H1 (cell line): ENCODE measurements around the gene GRK5.

Source experiments
- CHD2 ChIP-seq: IDR thresholded peaks from 2 replicates; pipeline ENCODE4 v1.6.1; 2012; ENCODE audit warnings: low read length, improper control_type of control experiment
- CREB1 ChIP-seq: IDR thresholded peaks from 2 replicates; pipeline ENCODE4 v1.6.1; 2012; ENCODE audit warnings: inconsistent platforms
- EZH2 ChIP-seq: fragments of 200-600 bp; sonication (generic); IDR thresholded peaks from 2 replicates; pipeline ENCODE4 v1.7.1; 2012; ENCODE audit warnings: low read depth, mild to moderate bottlenecking, moderate library complexity, low read length, inconsistent platforms; ENCODE audit not compliant: severe bottlenecking
- HDAC2 ChIP-seq, 2 experiments: fragments of 300-600 bp in 1 of 2; sonication (generic) in 1 of 2; IDR thresholded peaks; 2 replicates each; pipeline ENCODE4 v1.6.1; 2011 to 2012; ENCODE audit warnings: low read depth in 2 of 2, low read length in 2 of 2, mild to moderate bottlenecking in 2 of 2, moderate library complexity in 2 of 2, borderline replicate concordance in 1 of 2, inconsistent platforms in 1 of 2
- JUN ChIP-seq: IDR thresholded peaks from 2 replicates; pipeline ENCODE4 v1.6.1; 2011; ENCODE audit warnings: low read depth, mild to moderate bottlenecking, improper control_type of control experiment, low read length
- KDM1A ChIP-seq: fragments of 200-600, 300-600 bp; sonication (generic); IDR thresholded peaks from 2 replicates; pipeline ENCODE4 v1.7.1; 2016; ENCODE audit warnings: mild to moderate bottlenecking, low read length, borderline replicate concordance
- POLR2A ChIP-seq, 2 experiments: IDR thresholded peaks; 1 replicate in 1 of 2; 2 replicates in 1 of 2; pipeline ENCODE4 v1.6.1; 2011; ENCODE audit warnings: low read depth in 2 of 2, low read length in 2 of 2, mild to moderate bottlenecking in 2 of 2; ENCODE audit errors: control extremely low read depth in 1 of 2
- POLR2AphosphoS5 ChIP-seq: IDR thresholded peaks from 2 replicates; pipeline ENCODE4 v1.6.1; 2011; ENCODE audit warnings: low read depth, low read length
- SIN3A ChIP-seq, 2 experiments: IDR thresholded peaks in 1 of 2; conservative IDR thresholded peaks in 1 of 2; 2 replicates each; pipeline ENCODE4 v1.6.1; 2011 to 2012; ENCODE audit warnings: low read length in 2 of 2, improper control_type of control experiment in 1 of 2, low read depth in 1 of 2, mild to moderate bottlenecking in 1 of 2
- TCF12 ChIP-seq: IDR thresholded peaks from 2 replicates; pipeline ENCODE4 v1.6.1; 2011; ENCODE audit warnings: low read depth, mild to moderate bottlenecking, low read length
- TF ChIP-seq, protein P1 (sequence below), 3 experiments: IDR thresholded peaks; 1 replicate in 2 of 3; 2 replicates in 1 of 3; pipeline versions ENCODE4 v1.5.1 to v1.6.1; 2011; ENCODE audit warnings: low read length in 3 of 3, mild to moderate bottlenecking in 3 of 3, inconsistent platforms in 2 of 3, low read depth in 1 of 3, moderate library complexity in 1 of 3; ENCODE audit not compliant: insufficient read depth in 1 of 3; ENCODE audit errors: control extremely low read depth in 1 of 3
- TF ChIP-seq, protein P2 (sequence below): IDR thresholded peaks from 2 replicates; pipeline ENCODE4 v1.6.1; 2012; ENCODE audit warnings: inconsistent platforms
- TF ChIP-seq, protein P3 (sequence below): IDR thresholded peaks from 2 replicates; pipeline ENCODE4 v1.6.1; 2011; ENCODE audit warnings: low read depth, mild to moderate bottlenecking, low read length; ENCODE audit not compliant: insufficient read depth

DNA sequence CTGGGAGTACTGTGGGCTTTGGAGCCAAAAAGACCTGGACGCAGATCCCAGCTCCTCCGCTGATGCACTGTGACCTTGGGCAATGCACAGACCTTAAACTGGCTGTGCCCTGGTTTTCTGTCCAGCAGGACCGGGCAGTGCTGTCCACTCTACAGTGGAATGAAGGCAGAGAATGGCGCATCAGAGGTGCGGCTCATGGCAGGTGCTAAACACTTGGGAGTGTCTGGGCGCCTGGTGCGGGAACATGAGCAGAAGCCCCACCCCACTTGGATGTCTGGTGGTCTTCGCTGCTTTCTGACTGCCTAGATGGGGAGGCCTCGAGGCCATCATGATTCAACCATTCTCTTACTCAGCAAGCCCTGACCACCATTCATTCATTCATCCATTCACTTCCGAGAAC, 153.7 kb downstream of the GRK5 start:
- TF ChIP-seq, protein P1, sequence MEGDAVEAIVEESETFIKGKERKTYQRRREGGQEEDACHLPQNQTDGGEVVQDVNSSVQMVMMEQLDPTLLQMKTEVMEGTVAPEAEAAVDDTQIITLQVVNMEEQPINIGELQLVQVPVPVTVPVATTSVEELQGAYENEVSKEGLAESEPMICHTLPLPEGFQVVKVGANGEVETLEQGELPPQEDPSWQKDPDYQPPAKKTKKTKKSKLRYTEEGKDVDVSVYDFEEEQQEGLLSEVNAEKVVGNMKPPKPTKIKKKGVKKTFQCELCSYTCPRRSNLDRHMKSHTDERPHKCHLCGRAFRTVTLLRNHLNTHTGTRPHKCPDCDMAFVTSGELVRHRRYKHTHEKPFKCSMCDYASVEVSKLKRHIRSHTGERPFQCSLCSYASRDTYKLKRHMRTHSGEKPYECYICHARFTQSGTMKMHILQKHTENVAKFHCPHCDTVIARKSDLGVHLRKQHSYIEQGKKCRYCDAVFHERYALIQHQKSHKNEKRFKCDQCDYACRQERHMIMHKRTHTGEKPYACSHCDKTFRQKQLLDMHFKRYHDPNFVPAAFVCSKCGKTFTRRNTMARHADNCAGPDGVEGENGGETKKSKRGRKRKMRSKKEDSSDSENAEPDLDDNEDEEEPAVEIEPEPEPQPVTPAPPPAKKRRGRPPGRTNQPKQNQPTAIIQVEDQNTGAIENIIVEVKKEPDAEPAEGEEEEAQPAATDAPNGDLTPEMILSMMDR (IDR thresholded peaks at IDR 0.05; ENCODE audit: control extremely low read depth in 1 of 3, insufficient read depth in 1 of 3, low read depth in 1 of 3, low read length in 3 of 3) = no peak
- TF ChIP-seq POLR2A (IDR thresholded peaks at IDR 0.05; ENCODE audit: control extremely low read depth in 1 of 2, low read depth in 2 of 2, low read length in 2 of 2) (no peak), CHD2 (no peak), KDM1A (no peak), EZH2 (no peak), TCF12 (no peak), SIN3A (conservative IDR thresholded peaks at IDR 0.05 in 1 of 2, IDR thresholded peaks at IDR 0.05 in 1 of 2; ENCODE audit: low read depth in 1 of 2, low read length in 2 of 2) (no peak), JUN (no peak), HDAC2 (IDR thresholded peaks at IDR 0.05; ENCODE audit: borderline replicate concordance in 1 of 2, low read depth in 2 of 2, low read length in 2 of 2) (no peak), CREB1 (no peak), POLR2AphosphoS5 (no peak)
- TF ChIP-seq, protein P2, sequence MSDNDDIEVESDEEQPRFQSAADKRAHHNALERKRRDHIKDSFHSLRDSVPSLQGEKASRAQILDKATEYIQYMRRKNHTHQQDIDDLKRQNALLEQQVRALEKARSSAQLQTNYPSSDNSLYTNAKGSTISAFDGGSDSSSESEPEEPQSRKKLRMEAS = no peak
- TF ChIP-seq, protein P3, sequence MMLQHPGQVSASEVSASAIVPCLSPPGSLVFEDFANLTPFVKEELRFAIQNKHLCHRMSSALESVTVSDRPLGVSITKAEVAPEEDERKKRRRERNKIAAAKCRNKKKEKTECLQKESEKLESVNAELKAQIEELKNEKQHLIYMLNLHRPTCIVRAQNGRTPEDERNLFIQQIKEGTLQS = no peak
